ENCODE data around the gene LTBP2.
"Not testable (repeated sequence)": the region's sequence is repeated elsewhere in the genome, so short reads cannot be mapped to it uniquely, and the experiment has no call there.

The LTBP2 gene

GRCh38 chr14:74551001-74551400, 61.0 kb downstream of the LTBP2 start:
- DNase-seq (ENCODE audit: low spot score) = no peak

GRCh38 chr14:74550071-74550470, 62.0 kb downstream of the LTBP2 start:
- no peak for DNase-seq (ENCODE audit: low spot score)

- no peak for DNase-seq (ENCODE audit: low spot score)
Observed at GRCh38 chr14:74549588-74549987, 62.4 kb downstream of the LTBP2 start.

- DNase-seq (ENCODE audit: low spot score) = no peak
Observed at GRCh38 chr14:74548881-74549280, 63.2 kb downstream of the LTBP2 start.

- no peak for DNase-seq (ENCODE audit: low spot score)
Observed at GRCh38 chr14:74547331-74547927, 64.6 kb downstream of the LTBP2 start.

- no peak for DNase-seq (ENCODE audit: low spot score)
Observed at GRCh38 chr14:74546416-74546815, 65.6 kb downstream of the LTBP2 start.

- DNase-seq (ENCODE audit: low spot score) = no peak
Observed at GRCh38 chr14:74545386-74545785, 66.7 kb downstream of the LTBP2 start.

- DNase-seq (ENCODE audit: low spot score) = no peak
Observed at GRCh38 chr14:74543771-74544438, 68.1 kb downstream of the LTBP2 start.

GRCh38 chr14:74542056-74542685, 69.9 kb downstream of the LTBP2 start:
- no peak for DNase-seq (ENCODE audit: low spot score)

GRCh38 chr14:74541225-74541624, 70.8 kb downstream of the LTBP2 start:
- no peak for DNase-seq (ENCODE audit: low spot score)

GRCh38 chr14:74539503-74539902, 72.5 kb downstream of the LTBP2 start:
- DNase-seq (ENCODE audit: low spot score) = no peak

GRCh38 chr14:74538411-74539391, 73.3 kb downstream of the LTBP2 start:
- no peak for DNase-seq (ENCODE audit: low spot score)

- not testable (repeated sequence) for DNase-seq (ENCODE audit: low spot score)
Observed at GRCh38 chr14:74536336-74536735, 75.7 kb downstream of the LTBP2 start.

GRCh38 chr14:74535756-74536325, 76.2 kb downstream of the LTBP2 start:
- no peak for DNase-seq (ENCODE audit: low spot score)

- no peak for DNase-seq (ENCODE audit: low spot score)
Observed at GRCh38 chr14:74533576-74533975, 78.5 kb downstream of the LTBP2 start.

GRCh38 chr14:74532246-74532645, 79.8 kb downstream of the LTBP2 start:
- no peak for DNase-seq (ENCODE audit: low spot score)

- DNase-seq (ENCODE audit: low spot score) = no peak
Observed at GRCh38 chr14:74531467-74531866, 80.6 kb downstream of the LTBP2 start.

- DNase-seq (ENCODE audit: low spot score) = no peak
Observed at GRCh38 chr14:74531006-74531405, 81.0 kb downstream of the LTBP2 start.

GRCh38 chr14:74528886-74529285, 83.2 kb downstream of the LTBP2 start:
- no peak for DNase-seq (ENCODE audit: low spot score)

GRCh38 chr14:74528406-74528805, 83.6 kb downstream of the LTBP2 start:
- DNase-seq (ENCODE audit: low spot score) = no peak

GRCh38 chr14:74527736-74528280, 84.2 kb downstream of the LTBP2 start:
- no peak for DNase-seq (ENCODE audit: low spot score)
